ENCODE measurements around the gene AHI1. TPM values are rescaled to one million over a fixed set of nuclear protein-coding genes. Genes with fewer than 3 reads are reported as not detected.

AHI1 gene
- polyA plus RNA-seq, 1 donor (not counting 4 experiments of a cell fraction or from before 2014, with no cell fraction given), result 7.0 TPM

DNA sequence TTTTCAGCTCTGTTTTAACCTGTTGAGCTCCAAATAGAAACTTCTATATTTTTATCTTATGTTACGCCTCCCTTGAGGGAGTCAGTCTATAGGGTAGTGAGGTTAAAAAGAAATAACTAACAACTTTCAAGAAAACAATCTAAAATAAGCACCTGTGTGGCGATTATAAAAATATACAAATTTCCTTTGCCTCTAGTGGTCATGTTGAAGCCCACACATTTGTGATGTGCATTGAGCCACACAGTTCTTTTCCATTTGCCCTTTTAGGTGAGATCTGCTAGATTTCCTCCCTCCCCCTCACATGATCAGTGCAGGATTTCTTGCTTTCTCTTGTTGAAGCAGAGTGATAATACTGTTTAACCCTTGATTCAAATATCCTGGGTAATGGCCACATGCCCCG, 232.3 kb downstream of the AHI1 start:
- H3K4me2 ChIP-seq (ENCODE audit: control insufficient read depth, extremely low read depth, insufficient read depth, low read depth, low read length), result no peak overlapping the region
- FAIRE-seq, result no peak
- no peak for TF ChIP-seq EZH2 (IDR thresholded peaks at IDR 0.05; ENCODE audit: low read length)
- TF ChIP-seq, protein P1, sequence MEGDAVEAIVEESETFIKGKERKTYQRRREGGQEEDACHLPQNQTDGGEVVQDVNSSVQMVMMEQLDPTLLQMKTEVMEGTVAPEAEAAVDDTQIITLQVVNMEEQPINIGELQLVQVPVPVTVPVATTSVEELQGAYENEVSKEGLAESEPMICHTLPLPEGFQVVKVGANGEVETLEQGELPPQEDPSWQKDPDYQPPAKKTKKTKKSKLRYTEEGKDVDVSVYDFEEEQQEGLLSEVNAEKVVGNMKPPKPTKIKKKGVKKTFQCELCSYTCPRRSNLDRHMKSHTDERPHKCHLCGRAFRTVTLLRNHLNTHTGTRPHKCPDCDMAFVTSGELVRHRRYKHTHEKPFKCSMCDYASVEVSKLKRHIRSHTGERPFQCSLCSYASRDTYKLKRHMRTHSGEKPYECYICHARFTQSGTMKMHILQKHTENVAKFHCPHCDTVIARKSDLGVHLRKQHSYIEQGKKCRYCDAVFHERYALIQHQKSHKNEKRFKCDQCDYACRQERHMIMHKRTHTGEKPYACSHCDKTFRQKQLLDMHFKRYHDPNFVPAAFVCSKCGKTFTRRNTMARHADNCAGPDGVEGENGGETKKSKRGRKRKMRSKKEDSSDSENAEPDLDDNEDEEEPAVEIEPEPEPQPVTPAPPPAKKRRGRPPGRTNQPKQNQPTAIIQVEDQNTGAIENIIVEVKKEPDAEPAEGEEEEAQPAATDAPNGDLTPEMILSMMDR (optimal IDR thresholded peaks at IDR 0.05 in 1 of 3, IDR thresholded peaks at IDR 0.05 in 1 of 3, conservative IDR thresholded peaks at IDR 0.05 in 1 of 3; ENCODE audit: extremely low read depth in 1 of 3, insufficient read depth in 2 of 3, low read length in 3 of 3), result no peak
- no peak for DNase-seq (ENCODE audit: low read depth, low spot score)
- no peaks in the 10 kb centered on the region for H3K36me3 ChIP-seq (ENCODE audit: control insufficient read depth in 2 of 2, extremely low read depth in 1 of 2, insufficient read depth in 2 of 2, low read length in 2 of 2)
- H3K27ac ChIP-seq (ENCODE audit: control insufficient read depth, insufficient read depth, low read length), result no peak overlapping the region
- H3K9ac ChIP-seq (ENCODE audit: control insufficient read depth, extremely low read depth, insufficient read depth, low read length), result no peak overlapping the region
- no peaks in the 10 kb centered on the region for H3K27me3 ChIP-seq (ENCODE audit: control insufficient read depth, extremely low read depth, insufficient read depth, low read length)
- H3K4me1 ChIP-seq (ENCODE audit: control insufficient read depth, extremely low read depth, insufficient read depth, low read length), result no peaks in the 10 kb centered on the region
- no peaks in the 10 kb centered on the region for H3K9me3 ChIP-seq (ENCODE audit: control insufficient read depth, low read depth, low read length)
- no peaks in the 10 kb centered on the region for H4K20me1 ChIP-seq (ENCODE audit: control insufficient read depth, extremely low read depth, insufficient read depth, low read length)
- H3K79me2 ChIP-seq (ENCODE audit: control insufficient read depth, insufficient read depth, low read length), result no peaks in the 10 kb centered on the region
- dilution Hi-C loops (cut with MboI; ENCODE audit: extremely low pct_ligation_motif_present, low sequenced_read_pairs), result no loop called here
- no peak overlapping the region for H3K4me3 ChIP-seq (ENCODE audit: control insufficient read depth in 2 of 3, extremely low read depth in 1 of 3, insufficient read depth in 2 of 3, low read depth in 1 of 3, low read length in 3 of 3)
- no peaks in the 10 kb centered on the region for H3K9me1 ChIP-seq (ENCODE audit: control insufficient read depth, extremely low read depth, insufficient read depth, low read length)
- no peak overlapping the region for H2AFZ ChIP-seq (ENCODE audit: control insufficient read depth, low read length)

DNA sequence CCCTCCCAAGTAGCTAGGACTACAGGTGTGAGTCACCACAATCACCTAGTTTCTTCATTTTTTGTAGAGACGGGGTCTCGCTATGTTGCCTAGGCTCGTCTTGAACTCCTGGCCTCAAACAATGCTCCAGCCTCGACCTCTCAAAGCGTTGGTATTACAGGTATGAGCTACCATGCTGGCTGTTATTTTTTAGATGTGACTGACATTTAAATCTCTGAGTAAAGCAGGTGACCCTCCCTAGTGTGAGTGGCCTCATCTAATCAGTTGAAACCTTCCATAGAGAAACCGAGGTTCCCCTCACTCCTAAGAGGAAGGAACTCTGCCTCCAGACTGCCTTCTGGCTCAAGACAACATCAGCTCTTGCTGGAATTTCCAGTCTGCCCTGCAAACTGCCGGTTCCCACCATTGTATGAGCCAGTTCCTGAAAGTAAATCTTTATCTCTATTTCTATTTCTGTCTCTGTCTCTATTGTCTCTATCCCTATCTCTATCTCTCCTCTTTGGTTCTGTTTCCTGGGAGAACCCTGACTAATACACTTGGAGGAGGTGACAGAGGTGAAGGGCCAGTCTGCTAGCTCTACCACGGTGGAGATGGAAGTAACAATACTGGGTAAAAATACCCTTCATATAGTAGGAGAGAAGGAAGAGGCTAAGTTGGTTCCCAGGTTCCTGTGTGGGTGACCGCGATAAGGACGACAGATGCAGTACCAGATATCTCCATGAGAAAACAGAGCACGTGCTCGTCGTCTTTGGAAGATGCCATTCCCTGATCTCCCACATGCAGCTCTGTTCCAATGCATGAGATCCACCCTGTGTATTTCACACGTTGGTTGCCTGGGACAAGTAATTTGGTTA, 235.4 kb downstream of the AHI1 start:
- H3K9me3 ChIP-seq (ENCODE audit: control insufficient read depth, low read depth, low read length), result no peaks in the 10 kb centered on the region
- H3K4me1 ChIP-seq (ENCODE audit: control insufficient read depth, extremely low read depth, insufficient read depth, low read length), result no peaks in the 10 kb centered on the region
- no peak for FAIRE-seq
- H3K27ac ChIP-seq (ENCODE audit: control insufficient read depth, insufficient read depth, low read length), result no peak overlapping the region
- no peak overlapping the region for H2AFZ ChIP-seq (ENCODE audit: control insufficient read depth, low read length)
- H3K4me2 ChIP-seq (ENCODE audit: control insufficient read depth, extremely low read depth, insufficient read depth, low read depth, low read length), result no peak overlapping the region
- no peak for TF ChIP-seq EZH2 (IDR thresholded peaks at IDR 0.05; ENCODE audit: low read length)
- TF ChIP-seq, protein P1 (optimal IDR thresholded peaks at IDR 0.05 in 1 of 3, IDR thresholded peaks at IDR 0.05 in 1 of 3, conservative IDR thresholded peaks at IDR 0.05 in 1 of 3; ENCODE audit: extremely low read depth in 1 of 3, insufficient read depth in 2 of 3, low read length in 3 of 3), result no peak
- DNase-seq (ENCODE audit: low read depth, low spot score), result no peak
- dilution Hi-C loops (cut with MboI; ENCODE audit: extremely low pct_ligation_motif_present, low sequenced_read_pairs), result no loop called here
- H3K27me3 ChIP-seq (ENCODE audit: control insufficient read depth, extremely low read depth, insufficient read depth, low read length), result no peaks in the 10 kb centered on the region
- no peaks in the 10 kb centered on the region for H3K36me3 ChIP-seq (ENCODE audit: control insufficient read depth in 2 of 2, extremely low read depth in 1 of 2, insufficient read depth in 2 of 2, low read length in 2 of 2)
- H3K9me1 ChIP-seq (ENCODE audit: control insufficient read depth, extremely low read depth, insufficient read depth, low read length), result no peaks in the 10 kb centered on the region
- H4K20me1 ChIP-seq (ENCODE audit: control insufficient read depth, extremely low read depth, insufficient read depth, low read length), result no peaks in the 10 kb centered on the region
- H3K79me2 ChIP-seq (ENCODE audit: control insufficient read depth, insufficient read depth, low read length), result no peaks in the 10 kb centered on the region
- no peak overlapping the region for H3K9ac ChIP-seq (ENCODE audit: control insufficient read depth, extremely low read depth, insufficient read depth, low read length)
- no peak overlapping the region for H3K4me3 ChIP-seq (ENCODE audit: control insufficient read depth in 2 of 3, extremely low read depth in 1 of 3, insufficient read depth in 2 of 3, low read depth in 1 of 3, low read length in 3 of 3)

All from keratinocyte (primary cell).